AG04450 (cell line): Measurements from ENCODE around the gene MTMR10. TPM values are rescaled to one million over a fixed set of nuclear protein-coding genes. Genes with fewer than 3 reads are reported as not detected.

Experiments used
- CTCF ChIA-PET: fragments of 300-600, 350-600 bp; formaldehyde crosslinking; extraction: SDS; loops from one replicate; lab custom pipeline; 2022; ENCODE audit warnings: antibody characterized with exemption, inconsistent platforms; lab: Charles Lee
- POLR2A ChIA-PET: fragments of 350-600 bp; formaldehyde crosslinking; extraction: SDS; loops from one replicate; lab custom pipeline; 2021; ENCODE audit warnings: antibody characterized with exemption, inconsistent platforms; lab: Yijun Ruan, JAX
- DNase-seq: peaks from one replicate; pipeline ENCODE4 v3.0.0-alpha.2; 2011; ENCODE audit warnings: low read depth, low spot score
- H3K27ac ChIP-seq: one replicate; pipeline ENCODE4 v1.5.1; 2012; ENCODE audit warnings: low read depth, low read length, control low read depth
- H3K27me3 ChIP-seq: one replicate; pipeline ENCODE4 v1.6.0; 2012; ENCODE audit warnings: low read length; ENCODE audit not compliant: control insufficient read depth, insufficient read depth
- H3K4me3 ChIP-seq: 2 replicates; pipeline ENCODE4 v1.5.1; 2011; ENCODE audit warnings: mild to moderate bottlenecking, low read depth, low read length, control low read depth
- H3K9me3 ChIP-seq: 2 replicates; pipeline ENCODE4 v1.5.1; 2012; ENCODE audit warnings: low read length; ENCODE audit not compliant: control insufficient read depth, insufficient read depth
- CTCF ChIP-seq: IDR thresholded peaks from 2 replicates; pipeline ENCODE4 v1.5.1; 2011; ENCODE audit warnings: low read depth, low read length, control low read depth, inconsistent platforms
- polyA plus RNA-seq: library from polyadenylated mRNA; depleted of rRNA; stranded (reverse); fragments of >200 nt; gene quantifications from 2 replicates; pipeline ENCODE4 v1.2.3, GENCODE V29; 2011

MTMR10 gene
- polyA plus RNA-seq, 1 experiment: 17.7 TPM

- TF ChIP-seq CTCF: no peak
- Histone ChIP-seq H3K9me3 (no peaks in the 10 kb centered on the region; the same call in 1 of the 2 replicates), H3K27ac (no peak overlapping the region), H3K4me3 (no peak overlapping the region), H3K27me3 (peaks cover 4% of the 10 kb centered on the region)
- CTCF ChIA-PET: interaction anchor here (0.6 kb wide), 1 partner anchor 451 kb away, joined by 4 read pairs; no protein-coding TSS in a partner anchor
- POLR2A ChIA-PET: interaction anchor here (0.6 kb wide), 1 partner anchor 17 kb away, joined by 4 read pairs; no protein-coding TSS in a partner anchor
- no peak for DNase-seq
These were observed 45.4 kb upstream of the MTMR10 start for GRCh38 chr15:31036783-31037182.

- no peak for TF ChIP-seq CTCF
- Histone ChIP-seq H3K9me3 (no peaks in the 10 kb centered on the region; the same call in 1 of the 2 replicates), H3K27ac (no peak overlapping the region), H3K4me3 (no peak overlapping the region), H3K27me3 (peaks cover 4% of the 10 kb centered on the region)
- ChIA-PET POLR2A (no interaction called here), CTCF (no interaction called here)
- no peak for DNase-seq
These were observed 44.2 kb upstream of the MTMR10 start for GRCh38 chr15:31035610-31036009.

GRCh38 chr15:31034152-31034551, 42.7 kb upstream of the MTMR10 start:
- Histone ChIP-seq H3K4me3 (no peak overlapping the region), H3K27me3 (no peaks in the 10 kb centered on the region), H3K27ac (no peak overlapping the region), H3K9me3 (no peaks in the 10 kb centered on the region; the same call in 1 of the 2 replicates)
- no peak for DNase-seq
- no peak for TF ChIP-seq CTCF
- ChIA-PET CTCF (no interaction called here), POLR2A (no interaction called here)

- no peak for TF ChIP-seq CTCF
- peak; percentile 21 for DNase-seq
- POLR2A ChIA-PET: interaction anchor here (0.9 kb wide), 1 partner anchor 9 kb away, joined by 5 read pairs; no protein-coding TSS in a partner anchor
- H3K4me3 ChIP-seq: no peak overlapping the region
- CTCF ChIA-PET: interaction anchor here (1.4 kb wide), 1 partner anchor 96 kb away, joined by 3 read pairs; no protein-coding TSS in a partner anchor
- H3K9me3 ChIP-seq: no peaks in the 10 kb centered on the region; the same call in 1 of the 2 replicates
- peak overlapping the region; percentile 40 for H3K27ac ChIP-seq
- H3K27me3 ChIP-seq: no peaks in the 10 kb centered on the region
These were observed 41.5 kb upstream of the MTMR10 start for GRCh38 chr15:31032961-31033371.

GRCh38 chr15:31031471-31032067, 40.1 kb upstream of the MTMR10 start:
- Histone ChIP-seq H3K27me3 (no peaks in the 10 kb centered on the region), H3K9me3 (no peaks in the 10 kb centered on the region; the same call in 1 of the 2 replicates), H3K27ac (no peak overlapping the region), H3K4me3 (no peak overlapping the region)
- no peak for DNase-seq
- no peak for TF ChIP-seq CTCF
- CTCF ChIA-PET: no interaction called here
- POLR2A ChIA-PET: no interaction called here
